Activated effector memory CD4-positive, alpha-beta T cell treated with Interleukin-2 at 50 U/mL for 16 hours (primary cell): ENCODE results near the gene AGAP3.

Experiments used
- DNase-seq: peaks from one replicate; pipeline ENCODE4 v3.0.0-alpha.2; 2020

AGAP3 gene

DNA sequence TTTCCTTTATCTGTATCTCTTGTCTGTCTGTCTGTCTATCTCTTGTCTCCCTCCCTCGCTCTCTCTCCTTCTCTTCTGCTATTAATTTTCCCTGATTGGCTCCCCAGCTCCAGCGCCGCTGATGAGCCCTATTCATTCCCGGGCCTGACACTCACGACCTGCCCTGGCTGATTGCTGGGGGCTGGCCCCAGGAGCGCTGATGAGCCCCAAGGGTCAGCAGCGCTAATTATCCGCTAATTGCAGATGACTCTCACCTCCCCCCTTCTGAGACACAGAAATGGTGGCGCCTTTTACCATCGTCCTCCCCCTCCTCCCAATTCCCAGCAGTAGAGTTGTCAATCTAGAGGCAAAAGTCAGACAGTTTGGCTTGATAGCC, 82.5 kb downstream of the AGAP3 start:
- DNase-seq: no peak

DNA sequence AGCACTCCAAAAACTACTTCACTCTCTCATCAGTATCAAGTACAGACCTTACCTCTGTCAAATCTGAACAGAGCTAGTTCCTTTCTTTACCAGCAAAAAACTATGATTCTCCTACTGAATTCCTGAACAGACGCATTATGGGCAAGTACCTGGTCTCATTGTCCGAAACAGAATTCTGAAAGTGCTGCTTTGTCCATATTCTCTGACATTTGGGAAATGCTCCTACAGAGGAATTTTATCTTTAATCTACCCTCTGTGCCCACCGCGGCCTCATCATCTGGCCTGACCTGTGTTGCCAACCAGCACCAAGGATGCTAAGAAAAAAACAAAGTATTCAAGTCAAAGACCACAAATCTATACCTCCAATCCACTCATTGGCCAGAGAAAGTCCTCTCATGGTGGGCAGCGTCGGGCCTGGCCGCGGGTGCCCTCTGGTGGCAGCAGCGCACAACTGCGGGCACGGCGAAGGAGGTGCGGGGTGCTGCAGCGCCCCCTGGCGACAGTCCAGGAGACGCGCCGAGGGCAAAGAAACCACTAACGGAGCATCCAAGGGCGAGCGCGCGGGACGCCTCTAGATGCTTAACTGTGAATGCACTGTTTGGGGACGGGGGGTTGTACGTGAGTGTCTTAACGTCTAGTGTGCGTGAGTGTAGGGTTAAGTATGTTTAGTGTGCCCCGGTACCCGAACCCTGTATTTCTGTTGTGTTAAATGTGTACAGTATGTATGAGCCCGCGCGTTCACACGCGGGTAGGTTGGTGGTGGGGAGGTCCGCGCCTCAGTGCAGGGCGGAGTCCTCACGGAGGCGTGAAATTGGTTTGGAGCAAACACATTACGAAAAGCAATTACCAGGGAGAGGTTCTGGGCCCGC, 86.2 kb downstream of the AGAP3 start:
- peak; percentile 69 for DNase-seq

DNA sequence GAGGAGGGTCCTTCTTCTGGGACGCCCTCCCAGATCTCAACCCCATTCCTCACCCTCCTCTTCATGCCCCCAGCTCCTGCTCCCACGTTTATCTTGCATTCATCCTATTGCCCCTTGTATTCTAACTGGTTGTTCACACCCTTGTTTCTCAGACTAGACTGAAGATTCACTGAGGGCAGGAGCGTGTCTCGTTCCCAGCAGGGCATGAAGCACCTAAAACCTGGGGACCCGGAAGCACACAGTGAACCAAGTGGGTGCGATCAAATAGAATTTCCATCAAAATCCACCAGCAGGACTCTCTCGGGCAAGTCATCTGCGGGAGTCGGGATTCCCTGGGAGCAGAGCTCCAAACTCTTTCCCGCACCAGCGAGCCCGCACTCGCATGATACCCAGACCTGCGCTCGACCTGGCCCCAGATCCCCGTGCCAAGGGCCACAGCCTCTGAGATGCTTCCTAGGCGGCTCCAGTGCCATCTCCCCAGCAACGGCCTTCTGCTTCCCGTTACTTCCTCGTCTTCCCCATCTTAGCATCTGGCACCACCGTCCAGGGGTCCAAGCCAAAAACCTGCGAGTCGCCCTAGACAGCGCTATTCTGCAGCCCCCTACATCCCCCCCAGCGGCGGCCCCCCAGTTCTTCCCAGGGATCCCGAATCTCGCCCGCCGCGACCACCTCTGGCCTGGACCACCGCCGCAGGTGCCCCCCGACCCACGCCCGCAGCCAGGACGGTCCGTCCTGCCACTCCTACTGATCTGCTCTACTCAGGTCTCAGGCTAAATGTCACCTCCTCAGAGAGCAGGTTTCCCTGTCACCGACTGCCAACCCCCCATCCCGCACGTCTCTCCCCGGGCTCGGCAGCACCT, 87.3 kb downstream of the AGAP3 start:
- DNase-seq: no peak

DNA sequence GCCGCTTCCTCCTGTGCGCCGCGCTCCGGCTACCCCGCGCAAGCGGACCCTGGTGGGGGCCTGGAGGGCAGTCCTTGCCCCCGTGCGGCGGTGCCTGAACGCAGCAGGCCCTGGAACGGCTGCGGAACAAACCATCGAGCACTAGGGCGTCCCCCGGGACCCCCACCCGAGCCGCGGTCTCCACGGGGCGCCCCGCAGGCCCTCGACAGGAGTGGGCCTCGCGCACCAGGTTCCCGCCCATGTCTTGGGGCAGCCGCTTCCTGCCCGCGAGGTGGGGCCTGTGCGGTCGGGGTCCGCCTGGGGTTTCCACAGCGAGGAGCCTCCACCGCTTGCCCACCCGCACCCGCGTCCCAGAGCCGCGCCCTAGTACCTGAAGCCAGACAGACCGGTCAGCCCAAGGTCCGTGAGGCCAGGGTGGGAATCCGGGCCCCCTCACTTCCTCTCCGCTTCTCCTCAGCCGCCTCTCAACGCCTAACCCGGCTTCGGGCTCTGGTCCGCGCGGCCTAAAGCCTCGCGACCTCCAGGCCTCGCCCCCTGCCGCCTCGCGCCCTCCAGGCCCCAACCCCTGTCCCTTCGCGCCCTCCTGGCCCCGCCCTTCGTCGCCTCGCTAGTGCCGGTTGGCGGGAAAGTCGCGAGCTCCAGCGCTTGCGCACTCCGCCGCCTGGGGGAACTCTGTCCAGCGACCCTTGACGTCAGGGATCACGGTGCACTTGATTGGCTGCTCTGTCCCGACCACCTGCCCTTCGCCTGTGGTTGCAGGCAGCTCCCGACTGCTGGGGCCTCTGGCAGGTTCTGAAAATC, 88.2 kb downstream of the AGAP3 start:
- no peak for DNase-seq

DNA sequence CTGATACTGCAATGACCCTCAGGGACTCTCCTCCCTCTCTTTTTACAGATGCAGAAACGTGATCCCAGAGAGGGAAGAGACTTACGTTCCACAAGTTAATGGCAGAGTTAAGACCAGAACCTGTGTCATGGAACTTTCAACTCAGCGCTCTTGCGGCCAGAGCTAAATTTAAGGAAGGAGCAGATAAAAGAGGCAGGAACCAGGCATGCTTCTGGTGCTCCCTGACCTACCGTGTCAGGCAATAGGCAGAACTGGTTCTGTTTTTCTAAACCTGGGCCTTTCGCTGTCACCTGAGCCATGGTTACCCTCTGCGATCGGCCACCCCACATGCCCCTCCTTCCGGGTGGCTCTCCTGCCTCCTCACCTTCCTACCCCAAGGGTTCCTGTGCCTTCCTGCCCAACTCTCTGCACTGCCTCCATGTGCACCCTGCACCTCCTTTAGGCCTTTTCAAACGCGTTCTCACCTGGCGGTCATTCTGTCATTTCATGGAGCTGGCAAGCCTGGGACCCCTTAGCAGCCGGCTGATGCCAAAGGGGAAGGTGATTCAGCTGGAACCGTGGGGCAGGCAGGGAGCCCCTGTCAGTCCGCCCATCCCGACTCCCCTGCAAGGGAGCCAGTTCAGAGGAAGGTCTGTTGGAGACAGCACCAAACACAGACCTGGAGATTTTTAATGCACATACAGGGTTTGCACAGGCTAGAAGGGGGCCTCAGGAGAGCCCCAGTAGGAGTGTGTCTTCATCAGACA, 88.9 kb downstream of the AGAP3 start:
- no peak for DNase-seq

DNA sequence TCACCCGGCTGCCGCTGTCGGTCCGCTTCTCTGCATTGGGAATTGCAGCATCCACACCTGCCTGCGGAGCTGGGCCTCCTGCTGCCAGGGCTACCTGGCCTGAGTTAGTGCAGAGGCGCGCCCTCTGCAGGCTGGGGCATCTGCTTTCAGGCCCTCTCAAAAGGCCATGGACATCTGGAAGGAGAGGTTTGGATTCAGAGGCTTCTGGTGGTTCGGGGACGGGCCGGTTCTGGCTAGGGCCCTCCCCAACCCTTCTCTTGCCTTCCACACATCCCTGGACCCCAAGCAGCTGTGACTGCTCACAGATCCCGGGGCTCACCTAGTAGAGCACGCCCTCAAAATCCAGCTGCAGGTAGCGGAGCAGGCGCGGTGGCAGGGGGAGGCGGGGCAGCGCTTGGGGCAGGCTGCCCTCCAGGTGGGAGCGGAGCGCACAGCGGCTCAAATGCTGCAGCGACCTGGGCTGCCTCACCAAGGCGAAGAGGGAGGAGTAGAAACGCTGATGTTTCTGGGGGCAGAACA, 89.6 kb downstream of the AGAP3 start:
- no peak for DNase-seq

DNA sequence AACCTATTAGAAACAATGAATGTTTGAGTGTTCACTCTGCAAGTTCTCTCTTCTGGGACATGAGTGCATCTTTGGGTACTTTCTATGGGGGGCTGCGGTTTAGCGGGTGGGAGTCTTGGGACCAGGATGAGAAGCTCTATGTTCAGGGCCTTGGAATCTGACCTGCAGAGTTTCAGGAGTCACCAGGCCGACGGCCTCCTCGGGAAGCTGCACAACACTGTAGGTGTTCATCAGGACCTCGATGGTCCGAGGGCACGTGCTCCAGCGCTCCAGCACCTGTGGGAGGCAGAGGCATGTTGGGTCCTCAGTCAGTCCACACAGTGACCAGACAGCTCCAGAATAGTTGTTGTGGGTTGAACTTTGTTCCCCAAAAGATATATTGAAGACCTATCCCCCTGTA, 90.1 kb downstream of the AGAP3 start:
- no peak for DNase-seq

DNA sequence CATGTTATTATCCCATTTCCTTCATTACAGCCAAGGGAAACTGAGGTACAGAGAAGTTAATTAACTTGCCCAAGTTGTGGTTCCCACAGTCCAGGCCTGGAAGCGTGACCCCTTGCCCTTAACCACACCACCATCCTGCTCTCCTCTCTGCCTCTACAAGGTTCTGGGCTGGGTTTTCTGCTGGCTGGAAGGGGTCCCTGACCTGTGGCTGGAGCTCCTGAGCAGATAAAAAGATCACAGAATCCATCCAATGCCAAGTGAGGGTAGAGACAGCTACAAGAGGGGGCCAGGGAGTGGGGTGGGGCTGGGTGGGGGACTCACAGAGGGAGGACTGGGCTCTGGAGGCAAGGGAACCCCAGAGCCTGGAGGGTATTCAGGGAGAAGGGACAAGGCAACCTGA, 91.0 kb downstream of the AGAP3 start:
- no peak for DNase-seq

DNA sequence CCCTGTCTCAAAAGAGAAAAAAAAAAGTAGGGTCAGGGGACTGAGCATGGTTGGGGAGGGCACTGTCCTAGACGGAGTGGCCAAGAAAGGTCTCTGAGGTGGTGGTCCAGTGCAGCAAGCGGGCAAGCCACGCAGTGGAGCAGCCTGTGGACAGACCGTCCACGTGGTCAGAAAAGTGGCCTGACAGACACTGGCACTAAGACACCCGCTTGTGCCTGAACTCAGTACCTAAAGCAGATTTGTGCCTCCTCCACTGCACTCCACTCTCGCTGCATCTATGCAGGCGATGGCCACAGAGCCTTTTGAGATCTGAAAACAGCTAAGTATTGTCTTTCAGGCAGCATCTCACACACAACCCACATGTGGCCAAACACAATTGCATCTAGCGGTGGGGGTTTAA, 92.0 kb downstream of the AGAP3 start:
- DNase-seq: no peak

DNA sequence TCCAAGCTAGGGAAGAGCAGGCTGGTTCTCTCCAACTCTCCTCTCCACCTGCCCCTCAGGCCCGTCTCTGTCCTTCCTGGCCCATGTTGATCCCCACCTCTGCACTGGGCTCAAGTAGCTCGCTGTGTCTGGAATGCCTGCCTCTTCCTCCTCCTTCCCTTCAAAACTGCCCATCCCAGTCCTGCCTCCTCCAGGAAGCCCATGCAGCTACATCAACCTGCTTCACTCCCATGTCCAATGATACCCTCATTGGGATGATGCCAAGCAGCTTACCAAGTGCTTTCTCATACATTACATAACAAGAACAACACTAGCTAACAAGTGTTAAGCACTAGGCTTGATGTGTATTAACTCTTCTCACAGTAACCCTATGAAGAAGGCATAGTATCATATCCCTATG, 92.6 kb downstream of the AGAP3 start:
- DNase-seq: no peak

DNA sequence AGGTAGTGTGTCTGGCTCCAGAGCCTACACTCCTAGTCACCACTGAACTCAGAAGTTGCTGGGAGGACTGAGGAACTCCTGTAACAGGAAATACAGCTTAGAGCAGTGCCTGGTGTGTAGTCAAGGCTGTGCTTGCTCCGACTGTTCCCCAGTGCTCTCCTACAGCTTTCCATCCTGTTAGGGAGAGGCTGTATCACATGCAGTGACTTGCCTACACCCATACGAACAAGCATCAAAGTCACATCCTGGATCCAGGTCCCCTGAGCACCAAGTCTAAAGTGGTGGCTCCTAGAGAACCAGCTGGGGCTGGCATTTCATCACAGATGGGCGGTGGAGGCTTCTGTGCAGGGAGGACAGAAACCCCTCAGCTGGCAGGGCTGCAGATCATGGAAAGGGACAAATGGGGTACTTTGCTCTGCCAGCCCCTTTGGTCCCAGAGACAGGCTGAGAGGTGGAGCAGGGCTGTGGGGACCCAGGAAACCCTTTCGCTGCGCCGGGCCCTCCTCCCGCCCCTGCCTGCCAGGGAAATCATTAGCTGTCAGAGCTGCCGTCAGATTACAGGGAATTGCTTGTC, 93.1 kb downstream of the AGAP3 start:
- DNase-seq: no peak

DNA sequence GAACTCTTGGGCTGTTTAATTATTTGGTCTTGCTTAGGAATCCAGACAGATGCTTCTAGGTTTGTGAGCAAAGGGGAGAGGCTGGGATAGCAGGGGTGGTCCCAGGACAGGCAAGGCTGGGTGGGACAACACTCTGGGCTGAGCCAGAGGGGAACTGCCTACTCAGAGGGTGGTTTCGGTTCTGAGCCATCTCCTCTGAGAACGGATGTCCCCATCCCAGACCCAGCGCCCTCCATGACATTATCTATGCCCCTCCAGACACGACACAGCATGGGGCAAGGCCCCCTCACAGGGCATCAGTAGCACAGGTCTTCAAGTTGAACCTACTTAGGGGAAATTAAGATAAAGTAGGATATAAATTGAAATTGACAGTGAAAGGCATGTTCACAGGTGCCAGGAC, 93.7 kb downstream of the AGAP3 start:
- no peak for DNase-seq

DNA sequence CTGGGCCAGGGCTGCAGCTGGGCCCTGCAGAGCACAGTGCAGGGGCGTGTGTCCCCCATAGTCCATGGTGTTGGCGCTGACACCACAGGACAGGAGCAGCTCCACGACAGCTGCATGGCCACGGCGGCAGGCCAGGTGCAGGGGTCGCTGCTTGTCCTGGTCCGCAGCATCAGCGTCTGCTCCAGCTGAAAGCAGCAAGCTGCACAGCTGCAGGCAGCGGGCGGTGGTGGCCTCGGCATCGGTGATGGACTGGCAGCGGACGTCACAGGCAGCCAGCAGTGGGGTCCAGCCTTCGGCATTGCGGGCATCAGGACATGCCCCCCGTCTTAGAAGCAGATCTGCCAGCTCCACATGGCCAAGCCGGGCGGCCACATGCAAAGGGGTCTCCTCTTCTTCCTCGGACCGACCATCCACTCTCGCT, 94.7 kb downstream of the AGAP3 start:
- DNase-seq: no peak

DNA sequence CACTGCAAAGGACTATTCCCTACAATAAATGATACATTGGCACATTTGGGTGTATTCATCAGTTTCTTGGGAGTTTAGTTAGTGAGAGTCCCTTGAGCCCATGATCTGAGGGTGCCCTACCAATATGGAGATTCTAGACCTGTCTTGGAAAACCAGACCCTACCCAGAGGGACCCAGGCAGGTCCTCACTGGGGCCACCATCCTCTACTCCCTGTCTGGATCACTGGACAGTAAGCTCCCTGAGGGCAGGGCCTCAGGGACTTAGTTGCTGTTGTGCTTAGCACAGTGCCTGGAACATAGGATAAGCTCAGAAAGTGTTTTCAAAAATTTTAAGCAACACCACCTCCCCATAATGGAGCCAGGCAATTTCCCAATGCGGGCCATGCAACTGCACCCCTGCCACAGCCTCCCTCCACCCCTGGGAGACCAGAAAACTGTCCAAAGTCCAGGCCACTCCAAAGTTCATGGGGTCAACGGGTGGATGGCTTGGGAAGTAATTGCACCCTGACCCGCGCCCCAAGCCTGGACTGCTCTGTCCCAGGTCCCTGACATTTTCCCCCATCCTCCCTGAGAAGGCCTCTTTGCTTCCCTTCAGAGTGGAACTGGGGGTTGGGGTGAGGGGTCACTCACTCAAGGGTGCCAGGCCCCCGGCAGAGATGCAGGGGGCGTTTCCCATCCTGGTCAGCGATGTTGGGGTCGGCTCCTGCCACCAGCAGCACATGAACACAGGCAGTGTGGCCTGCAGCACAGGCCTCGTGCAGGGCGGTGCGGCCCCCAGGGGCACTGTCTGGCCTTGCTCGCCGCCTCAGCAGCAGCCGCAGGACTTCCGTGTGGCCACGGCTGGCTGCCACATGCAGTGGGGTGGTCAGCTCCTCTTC, 99.7 kb downstream of the AGAP3 start:
- no peak for DNase-seq

DNA sequence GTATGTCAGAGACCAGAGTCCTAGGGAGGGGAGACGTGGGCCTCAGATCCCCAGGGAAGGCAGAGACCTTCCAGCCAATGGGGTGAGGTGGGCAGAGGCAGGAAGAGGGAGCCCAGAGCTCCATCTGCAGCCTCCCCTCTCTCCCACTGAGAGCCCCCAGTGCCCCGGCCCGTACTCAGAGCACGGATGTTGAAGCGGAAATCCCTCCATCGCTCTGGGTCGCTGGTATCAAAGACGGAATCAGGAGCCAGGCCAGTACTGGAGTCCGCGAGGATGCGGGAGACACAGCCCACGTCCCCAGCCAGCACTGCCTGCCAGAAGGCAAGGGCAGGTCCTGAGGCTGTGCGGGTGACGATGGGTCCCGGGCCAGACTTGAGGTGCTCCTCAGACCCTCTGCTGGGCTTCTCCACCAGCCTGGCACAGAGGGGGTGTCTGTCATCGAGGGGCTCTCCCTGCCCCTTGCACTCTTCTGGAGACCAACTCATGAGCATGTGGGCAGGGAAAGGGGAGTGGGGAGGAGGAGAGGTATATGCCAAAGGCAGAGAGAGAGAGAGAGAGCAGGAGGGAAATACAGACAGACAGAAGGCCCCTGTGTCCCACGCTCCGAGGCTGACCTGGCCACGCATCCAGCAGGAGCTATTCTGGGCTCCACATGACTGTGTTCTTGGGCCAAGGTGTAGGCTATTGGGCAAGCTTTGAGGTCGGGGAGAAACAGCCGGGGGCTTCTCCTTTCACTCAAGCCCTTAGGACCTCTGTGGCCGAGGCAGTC, 100.5 kb downstream of the AGAP3 start, which contains the start of gene ASB10:
TSS of gene ASB10 (minus strand) at position 611 of the 769 bp plus-strand sequence. CDS start at position 491, 120 bp downstream.
- no peak for DNase-seq

DNA sequence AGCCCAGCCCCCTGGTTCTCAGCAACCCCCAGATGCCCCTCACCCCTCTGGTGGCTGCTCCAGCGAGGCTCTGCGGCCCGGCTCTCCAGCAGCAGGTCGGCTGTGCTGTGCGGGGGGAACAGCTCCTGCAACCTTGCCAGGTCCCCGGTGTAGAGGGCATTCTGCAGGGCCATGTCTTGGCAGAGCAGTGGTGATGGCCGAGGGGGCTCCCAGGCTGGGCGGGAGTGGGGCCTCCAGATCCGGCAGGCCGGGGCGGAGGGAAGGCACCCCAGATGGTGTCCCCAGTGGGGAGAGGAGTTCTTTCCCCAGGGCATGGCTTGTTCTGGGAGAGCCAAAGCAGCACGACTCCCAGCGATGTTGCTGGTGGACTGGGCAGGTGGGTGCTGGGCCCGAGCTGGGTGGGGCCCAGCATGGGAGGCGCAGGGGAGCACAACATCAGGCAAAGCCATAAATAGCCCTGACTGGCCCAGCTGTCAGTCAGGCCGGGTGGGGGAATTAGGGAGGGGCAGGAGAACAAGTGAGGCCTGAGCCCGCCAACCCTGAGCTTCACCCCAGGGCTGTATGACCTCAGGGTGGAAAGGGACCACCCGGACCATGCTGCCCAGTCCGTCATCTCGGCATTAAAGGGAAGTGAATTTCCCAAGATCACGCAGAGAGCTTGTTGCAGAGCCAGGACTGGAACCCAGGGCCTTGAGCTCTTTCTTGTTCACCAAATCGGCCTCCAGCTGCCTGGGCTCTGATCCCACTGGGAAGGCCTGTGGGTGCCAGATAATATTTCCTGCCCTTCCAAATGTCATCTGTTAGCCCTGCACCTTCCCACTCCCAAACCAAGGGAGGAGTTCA, 101.4 kb downstream of the AGAP3 start:
- DNase-seq: no peak

DNA sequence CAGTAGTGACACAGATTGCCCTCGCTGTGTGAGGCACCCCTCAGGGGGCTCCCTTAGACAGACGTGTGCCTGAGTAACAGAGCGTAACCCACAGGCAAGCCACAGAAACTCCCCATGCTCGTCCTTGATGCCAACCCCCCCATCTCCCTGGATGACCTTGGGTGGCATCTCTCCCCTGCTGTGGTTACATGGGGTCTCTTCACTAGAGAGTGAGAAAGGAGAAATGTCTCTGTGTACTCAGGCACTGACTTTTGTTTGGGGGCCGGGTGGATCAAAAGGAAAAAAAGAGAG, 101.9 kb downstream of the AGAP3 start:
- DNase-seq: no peak

DNA sequence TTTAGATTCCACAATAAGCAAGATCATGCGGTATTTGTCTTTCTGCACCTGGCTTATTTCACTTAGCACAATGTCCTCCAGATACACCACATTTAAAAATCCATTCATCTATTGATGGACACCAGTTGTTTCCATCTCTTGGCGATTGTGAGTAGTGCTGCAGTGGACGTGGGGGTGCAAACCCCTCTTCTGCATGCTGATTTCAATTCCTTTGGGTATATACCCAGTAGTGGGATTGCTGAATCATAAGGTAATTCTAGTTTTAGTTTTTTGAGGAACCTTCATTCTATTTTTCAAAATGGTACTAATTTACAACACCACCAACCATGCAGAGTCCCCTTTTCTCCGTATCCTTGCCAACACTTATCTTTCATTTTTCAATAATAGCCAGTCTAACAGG, 102.8 kb downstream of the AGAP3 start:
- DNase-seq: no peak

DNA sequence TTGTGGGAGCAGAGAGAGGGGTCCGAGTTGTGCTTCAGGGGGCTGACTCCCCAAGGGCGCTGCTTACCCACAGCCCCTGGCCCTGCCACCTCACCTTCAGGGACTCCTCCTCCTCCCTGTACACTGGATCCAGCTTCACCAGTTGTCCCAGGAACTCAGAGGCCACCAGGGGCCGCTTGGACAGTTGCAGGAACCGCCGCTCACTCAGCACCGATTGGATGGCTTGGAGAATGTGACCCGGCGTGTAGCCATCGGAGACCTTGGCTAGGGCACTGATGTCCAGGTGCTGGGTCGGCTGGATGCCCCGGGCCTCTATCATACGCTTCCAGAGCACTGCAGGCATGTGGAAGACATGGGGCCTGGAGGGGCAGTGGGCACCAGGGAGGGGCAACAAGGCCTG, 105.3 kb downstream of the AGAP3 start:
- no peak for DNase-seq
